ENCODE measurements around the gene MYO15B. TPM values are rescaled to one million over a fixed set of nuclear protein-coding genes. Genes with fewer than 3 reads are reported as not detected.

Gene MYO15B
- total and polyA plus RNA-seq, 2 of the 4 experiments (the other 2 are of a cell fraction) = 0.18 to 0.65 TPM

DNA sequence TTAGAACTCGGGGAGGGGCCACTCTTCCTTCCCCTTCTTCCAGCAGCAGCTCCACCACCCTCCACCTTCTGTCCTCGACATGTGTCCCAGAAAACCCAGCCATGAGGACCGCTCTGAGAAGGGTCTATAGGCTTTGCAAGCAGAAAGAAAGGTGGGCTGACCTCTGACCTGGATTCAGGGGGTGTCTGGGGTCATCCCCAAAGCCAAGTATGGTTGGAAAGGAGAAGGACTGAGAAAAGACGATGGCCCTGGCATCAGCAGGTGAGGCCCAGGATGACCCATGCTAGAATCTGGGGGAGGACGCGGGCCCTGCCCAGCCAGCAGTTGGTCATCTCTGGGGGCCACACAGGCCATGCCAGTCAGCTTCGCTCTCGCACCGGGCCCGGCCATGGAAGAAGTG is 39.5 kb downstream of the MYO15B start:
- POLR2A ChIA-PET (ENCODE audit: unreplicated experiment) = no interaction called here
- no peak overlapping the region for H3K4ac ChIP-seq (ENCODE audit: low read depth, low read length)
- intact Hi-C loops (cut with micrococcal nuclease) = no loop called here
- H3K56ac ChIP-seq (ENCODE audit: extremely low read depth, insufficient read depth, low read length) = no peak overlapping the region
- H3K27ac ChIP-seq (ENCODE audit: insufficient read depth, low read length) = no peak overlapping the region
- H3K18ac ChIP-seq (ENCODE audit: low read depth, low read length) = no peak overlapping the region
- no peak overlapping the region for H4K8ac ChIP-seq (ENCODE audit: low read depth in 2 of 2, low read length in 2 of 2)
- H3K4me2 ChIP-seq (ENCODE audit: low read depth, low read length) = no peak overlapping the region
- H3K4me3 ChIP-seq (ENCODE audit: insufficient read depth, low read depth, low read length) = no peak overlapping the region
- no peak overlapping the region for H4K91ac ChIP-seq (ENCODE audit: insufficient read depth, low read depth, low read length)
- peaks cover 8% of the 10 kb centered on the region; the same call in 1 of the 2 replicates for H3K36me3 ChIP-seq (ENCODE audit: control insufficient read depth, insufficient read depth, low read length)
- no peak overlapping the region for H3K14ac ChIP-seq (replicated peaks; ENCODE audit: low read depth, low read length)
- TF ChIP-seq, protein P1, sequence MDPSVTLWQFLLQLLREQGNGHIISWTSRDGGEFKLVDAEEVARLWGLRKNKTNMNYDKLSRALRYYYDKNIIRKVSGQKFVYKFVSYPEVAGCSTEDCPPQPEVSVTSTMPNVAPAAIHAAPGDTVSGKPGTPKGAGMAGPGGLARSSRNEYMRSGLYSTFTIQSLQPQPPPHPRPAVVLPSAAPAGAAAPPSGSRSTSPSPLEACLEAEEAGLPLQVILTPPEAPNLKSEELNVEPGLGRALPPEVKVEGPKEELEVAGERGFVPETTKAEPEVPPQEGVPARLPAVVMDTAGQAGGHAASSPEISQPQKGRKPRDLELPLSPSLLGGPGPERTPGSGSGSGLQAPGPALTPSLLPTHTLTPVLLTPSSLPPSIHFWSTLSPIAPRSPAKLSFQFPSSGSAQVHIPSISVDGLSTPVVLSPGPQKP (IDR thresholded peaks at IDR 0.05; ENCODE audit: borderline replicate concordance, low read depth, low read length) = no peak
- no peak for TF ChIP-seq RFX5 (IDR thresholded peaks at IDR 0.05; ENCODE audit: low read depth, low read length)
- TF ChIP-seq POLR2A (IDR thresholded peaks at IDR 0.05; ENCODE audit: low read depth, low read length) = no peak
- TF ChIP-seq, protein P2, sequence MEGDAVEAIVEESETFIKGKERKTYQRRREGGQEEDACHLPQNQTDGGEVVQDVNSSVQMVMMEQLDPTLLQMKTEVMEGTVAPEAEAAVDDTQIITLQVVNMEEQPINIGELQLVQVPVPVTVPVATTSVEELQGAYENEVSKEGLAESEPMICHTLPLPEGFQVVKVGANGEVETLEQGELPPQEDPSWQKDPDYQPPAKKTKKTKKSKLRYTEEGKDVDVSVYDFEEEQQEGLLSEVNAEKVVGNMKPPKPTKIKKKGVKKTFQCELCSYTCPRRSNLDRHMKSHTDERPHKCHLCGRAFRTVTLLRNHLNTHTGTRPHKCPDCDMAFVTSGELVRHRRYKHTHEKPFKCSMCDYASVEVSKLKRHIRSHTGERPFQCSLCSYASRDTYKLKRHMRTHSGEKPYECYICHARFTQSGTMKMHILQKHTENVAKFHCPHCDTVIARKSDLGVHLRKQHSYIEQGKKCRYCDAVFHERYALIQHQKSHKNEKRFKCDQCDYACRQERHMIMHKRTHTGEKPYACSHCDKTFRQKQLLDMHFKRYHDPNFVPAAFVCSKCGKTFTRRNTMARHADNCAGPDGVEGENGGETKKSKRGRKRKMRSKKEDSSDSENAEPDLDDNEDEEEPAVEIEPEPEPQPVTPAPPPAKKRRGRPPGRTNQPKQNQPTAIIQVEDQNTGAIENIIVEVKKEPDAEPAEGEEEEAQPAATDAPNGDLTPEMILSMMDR (conservative IDR thresholded peaks at IDR 0.05; ENCODE audit: low read depth, low read length) = no peak
- no peak for TF ChIP-seq NFE2L2 (IDR thresholded peaks at IDR 0.05; ENCODE audit: low read depth, low read length)
- TF ChIP-seq, protein P3, sequence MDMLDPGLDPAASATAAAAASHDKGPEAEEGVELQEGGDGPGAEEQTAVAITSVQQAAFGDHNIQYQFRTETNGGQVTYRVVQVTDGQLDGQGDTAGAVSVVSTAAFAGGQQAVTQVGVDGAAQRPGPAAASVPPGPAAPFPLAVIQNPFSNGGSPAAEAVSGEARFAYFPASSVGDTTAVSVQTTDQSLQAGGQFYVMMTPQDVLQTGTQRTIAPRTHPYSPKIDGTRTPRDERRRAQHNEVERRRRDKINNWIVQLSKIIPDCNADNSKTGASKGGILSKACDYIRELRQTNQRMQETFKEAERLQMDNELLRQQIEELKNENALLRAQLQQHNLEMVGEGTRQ (IDR thresholded peaks at IDR 0.05; ENCODE audit: low read depth, low read length) = no peak
- no peak for TF ChIP-seq CEBPB (IDR thresholded peaks at IDR 0.05; ENCODE audit: low read depth, low read length)
- no peak for TF ChIP-seq BHLHE40 (IDR thresholded peaks at IDR 0.05; ENCODE audit: low read depth, low read length)
- TF ChIP-seq MXI1 (IDR thresholded peaks at IDR 0.05; ENCODE audit: borderline replicate concordance, low read depth, low read length) = no peak
- TF ChIP-seq FOS (IDR thresholded peaks at IDR 0.05; ENCODE audit: low read depth, low read length) = no peak
- TF ChIP-seq SMC3 (IDR thresholded peaks at IDR 0.05; ENCODE audit: low read depth, low read length) = no peak
- TF ChIP-seq MAZ (IDR thresholded peaks at IDR 0.05; ENCODE audit: borderline replicate concordance, low read depth, low read length) = no peak
- TF ChIP-seq RAD21 (IDR thresholded peaks at IDR 0.05; ENCODE audit: low read length) = no peak
- no peak overlapping the region for H2AK5ac ChIP-seq (ENCODE audit: low read depth, low read length)
- H4K5ac ChIP-seq (ENCODE audit: low read depth, low read length) = no peak overlapping the region
- H2BK20ac ChIP-seq (ENCODE audit: low read depth, low read length) = no peak overlapping the region
- in situ Hi-C loops (cut with MboI; ENCODE audit: low sequenced_read_pairs) = no loop called here
- no peaks in the 10 kb centered on the region; a peak in 1 of 4 replicates for H3K79me1 ChIP-seq (ENCODE audit: low read depth in 1 of 2, low read length in 2 of 2)
- H2BK120ac ChIP-seq (ENCODE audit: low read depth, low read length) = no peak overlapping the region
- H3K9me3 ChIP-seq (ENCODE audit: control insufficient read depth, insufficient read depth, low read length) = no peaks in the 10 kb centered on the region
- dilution Hi-C loops (cut with HindIII; ENCODE audit: low sequenced_read_pairs, unreplicated experiment) = no loop called here
- DNase-seq (no peak), ATAC-seq (ENCODE audit: low read depth) (no peak)
- no peak overlapping the region for H3K9ac ChIP-seq (ENCODE audit: low read depth, low read length)
- peaks cover 2% of the 10 kb centered on the region; the same call in 1 of the 2 replicates for H3K4me1 ChIP-seq (ENCODE audit: control insufficient read depth, insufficient read depth, low read length)
- H3K9me1 ChIP-seq (ENCODE audit: insufficient read depth, low read length) = no peaks in the 10 kb centered on the region
- no TSS peak for BruUV-seq (replicated peaks)
- CTCF ChIA-PET = no interaction called here
- 100% methylated on average over 1 of the region's 10 CpGs; no CpG with 5 or more reads in 1 of the 2 experiments for WGBS, 2 experiments (ENCODE audit: extremely low coverage in 2 of 2, insufficient read length in 1 of 2)
- no peaks in the 10 kb centered on the region; the same call in 1 of the 2 replicates for H4K20me1 ChIP-seq (ENCODE audit: insufficient read depth, low read length)
- no peak overlapping the region for H2BK5ac ChIP-seq (ENCODE audit: low read depth, low read length, poor library complexity, severe bottlenecking)
- H3K27me3 ChIP-seq (ENCODE audit: control insufficient read depth, insufficient read depth, low read length) = no peaks in the 10 kb centered on the region
- H2BK15ac ChIP-seq (ENCODE audit: low read depth, low read length) = no peak overlapping the region
- no peak overlapping the region for H2AK9ac ChIP-seq (replicated peaks; ENCODE audit: low read depth, low read length, poor library complexity)
- no peak overlapping the region for H3K23ac ChIP-seq (ENCODE audit: low read depth, low read length)
- H2AFZ ChIP-seq (replicated peaks; ENCODE audit: low read length, poor library complexity) = no peak overlapping the region

Measured in IMR-90 (cell line).